ENCODE results near the gene PDE8B. TPM values are rescaled to one million over a fixed set of nuclear protein-coding genes. Genes with fewer than 3 reads are reported as not detected.

Gene PDE8B
- total and polyA plus RNA-seq, 2 experiments from 2014 or later, result 0.45 to 0.91 TPM

DNA sequence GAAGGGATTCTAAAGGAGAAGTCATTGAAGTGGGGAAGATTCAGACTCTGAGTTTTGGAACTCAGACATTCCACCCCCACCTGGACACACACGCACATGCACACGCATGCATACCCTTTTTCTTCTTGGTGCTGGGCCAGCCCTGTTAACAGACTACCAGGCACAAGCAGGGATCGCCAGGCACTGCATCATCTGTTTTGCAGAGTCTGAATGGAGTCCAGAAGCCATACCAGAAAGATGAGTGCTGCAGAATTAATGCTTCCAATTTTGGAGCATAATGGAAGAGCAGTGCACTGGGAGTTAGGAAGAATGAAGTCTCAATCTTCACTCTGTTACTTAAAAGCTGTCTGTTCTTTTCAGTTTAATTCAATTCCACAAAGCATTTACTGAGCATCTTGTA, 95.5 kb downstream of the PDE8B start:
- H3K9me2 ChIP-seq (ENCODE audit: insufficient read depth), result no peaks in the 10 kb centered on the region; the same call in 1 of the 2 replicates
- Mint-ChIP-seq H3K4me1 (peaks cover 11% of the 10 kb centered on the region), H3K9me3 (no peaks in the 10 kb centered on the region), H3K27ac (no peak overlapping the region), H3K36me3 (ENCODE audit: low read depth) (no peaks in the 10 kb centered on the region), H3K27me3 (ENCODE audit: insufficient read depth, low read depth, poor library complexity) (peaks cover 3% of the 10 kb centered on the region), H3K4me3 (no peak overlapping the region)
- no peak overlapping the region for H3K4me3 ChIP-seq
- no peak overlapping the region for H2AFZ ChIP-seq
- H3K27ac ChIP-seq (ENCODE audit: low read depth), result no peak overlapping the region
- TF ChIP-seq, protein P1, sequence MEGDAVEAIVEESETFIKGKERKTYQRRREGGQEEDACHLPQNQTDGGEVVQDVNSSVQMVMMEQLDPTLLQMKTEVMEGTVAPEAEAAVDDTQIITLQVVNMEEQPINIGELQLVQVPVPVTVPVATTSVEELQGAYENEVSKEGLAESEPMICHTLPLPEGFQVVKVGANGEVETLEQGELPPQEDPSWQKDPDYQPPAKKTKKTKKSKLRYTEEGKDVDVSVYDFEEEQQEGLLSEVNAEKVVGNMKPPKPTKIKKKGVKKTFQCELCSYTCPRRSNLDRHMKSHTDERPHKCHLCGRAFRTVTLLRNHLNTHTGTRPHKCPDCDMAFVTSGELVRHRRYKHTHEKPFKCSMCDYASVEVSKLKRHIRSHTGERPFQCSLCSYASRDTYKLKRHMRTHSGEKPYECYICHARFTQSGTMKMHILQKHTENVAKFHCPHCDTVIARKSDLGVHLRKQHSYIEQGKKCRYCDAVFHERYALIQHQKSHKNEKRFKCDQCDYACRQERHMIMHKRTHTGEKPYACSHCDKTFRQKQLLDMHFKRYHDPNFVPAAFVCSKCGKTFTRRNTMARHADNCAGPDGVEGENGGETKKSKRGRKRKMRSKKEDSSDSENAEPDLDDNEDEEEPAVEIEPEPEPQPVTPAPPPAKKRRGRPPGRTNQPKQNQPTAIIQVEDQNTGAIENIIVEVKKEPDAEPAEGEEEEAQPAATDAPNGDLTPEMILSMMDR (conservative IDR thresholded peaks at IDR 0.05; ENCODE audit: low read depth in 2 of 2), result no peak
- TF ChIP-seq NANOG (IDR thresholded peaks at IDR 0.05; ENCODE audit: borderline replicate concordance) (no peak), EZH2phosphoT487 (IDR thresholded peaks at IDR 0.05; ENCODE audit: unreplicated experiment) (no peak), JUNB (IDR thresholded peaks at IDR 0.05; ENCODE audit: unreplicated experiment) (no peak), POLR2AphosphoS5 (IDR thresholded peaks at IDR 0.05; ENCODE audit: low read depth) (no peak), ZNF114 (CRISPR knock-in tag; IDR thresholded peaks at IDR 0.05) (no peak), STAT1 (IDR thresholded peaks at IDR 0.05; ENCODE audit: unreplicated experiment) (no peak), EZH2 (IDR thresholded peaks at IDR 0.05; ENCODE audit: low read depth, unreplicated experiment) (no peak), REST (IDR thresholded peaks at IDR 0.05; ENCODE audit: unreplicated experiment) (no peak), CREB1 (CRISPR knock-in tag; IDR thresholded peaks at IDR 0.05; ENCODE audit: low read depth) (no peak)
- TF ChIP-seq, protein P2, sequence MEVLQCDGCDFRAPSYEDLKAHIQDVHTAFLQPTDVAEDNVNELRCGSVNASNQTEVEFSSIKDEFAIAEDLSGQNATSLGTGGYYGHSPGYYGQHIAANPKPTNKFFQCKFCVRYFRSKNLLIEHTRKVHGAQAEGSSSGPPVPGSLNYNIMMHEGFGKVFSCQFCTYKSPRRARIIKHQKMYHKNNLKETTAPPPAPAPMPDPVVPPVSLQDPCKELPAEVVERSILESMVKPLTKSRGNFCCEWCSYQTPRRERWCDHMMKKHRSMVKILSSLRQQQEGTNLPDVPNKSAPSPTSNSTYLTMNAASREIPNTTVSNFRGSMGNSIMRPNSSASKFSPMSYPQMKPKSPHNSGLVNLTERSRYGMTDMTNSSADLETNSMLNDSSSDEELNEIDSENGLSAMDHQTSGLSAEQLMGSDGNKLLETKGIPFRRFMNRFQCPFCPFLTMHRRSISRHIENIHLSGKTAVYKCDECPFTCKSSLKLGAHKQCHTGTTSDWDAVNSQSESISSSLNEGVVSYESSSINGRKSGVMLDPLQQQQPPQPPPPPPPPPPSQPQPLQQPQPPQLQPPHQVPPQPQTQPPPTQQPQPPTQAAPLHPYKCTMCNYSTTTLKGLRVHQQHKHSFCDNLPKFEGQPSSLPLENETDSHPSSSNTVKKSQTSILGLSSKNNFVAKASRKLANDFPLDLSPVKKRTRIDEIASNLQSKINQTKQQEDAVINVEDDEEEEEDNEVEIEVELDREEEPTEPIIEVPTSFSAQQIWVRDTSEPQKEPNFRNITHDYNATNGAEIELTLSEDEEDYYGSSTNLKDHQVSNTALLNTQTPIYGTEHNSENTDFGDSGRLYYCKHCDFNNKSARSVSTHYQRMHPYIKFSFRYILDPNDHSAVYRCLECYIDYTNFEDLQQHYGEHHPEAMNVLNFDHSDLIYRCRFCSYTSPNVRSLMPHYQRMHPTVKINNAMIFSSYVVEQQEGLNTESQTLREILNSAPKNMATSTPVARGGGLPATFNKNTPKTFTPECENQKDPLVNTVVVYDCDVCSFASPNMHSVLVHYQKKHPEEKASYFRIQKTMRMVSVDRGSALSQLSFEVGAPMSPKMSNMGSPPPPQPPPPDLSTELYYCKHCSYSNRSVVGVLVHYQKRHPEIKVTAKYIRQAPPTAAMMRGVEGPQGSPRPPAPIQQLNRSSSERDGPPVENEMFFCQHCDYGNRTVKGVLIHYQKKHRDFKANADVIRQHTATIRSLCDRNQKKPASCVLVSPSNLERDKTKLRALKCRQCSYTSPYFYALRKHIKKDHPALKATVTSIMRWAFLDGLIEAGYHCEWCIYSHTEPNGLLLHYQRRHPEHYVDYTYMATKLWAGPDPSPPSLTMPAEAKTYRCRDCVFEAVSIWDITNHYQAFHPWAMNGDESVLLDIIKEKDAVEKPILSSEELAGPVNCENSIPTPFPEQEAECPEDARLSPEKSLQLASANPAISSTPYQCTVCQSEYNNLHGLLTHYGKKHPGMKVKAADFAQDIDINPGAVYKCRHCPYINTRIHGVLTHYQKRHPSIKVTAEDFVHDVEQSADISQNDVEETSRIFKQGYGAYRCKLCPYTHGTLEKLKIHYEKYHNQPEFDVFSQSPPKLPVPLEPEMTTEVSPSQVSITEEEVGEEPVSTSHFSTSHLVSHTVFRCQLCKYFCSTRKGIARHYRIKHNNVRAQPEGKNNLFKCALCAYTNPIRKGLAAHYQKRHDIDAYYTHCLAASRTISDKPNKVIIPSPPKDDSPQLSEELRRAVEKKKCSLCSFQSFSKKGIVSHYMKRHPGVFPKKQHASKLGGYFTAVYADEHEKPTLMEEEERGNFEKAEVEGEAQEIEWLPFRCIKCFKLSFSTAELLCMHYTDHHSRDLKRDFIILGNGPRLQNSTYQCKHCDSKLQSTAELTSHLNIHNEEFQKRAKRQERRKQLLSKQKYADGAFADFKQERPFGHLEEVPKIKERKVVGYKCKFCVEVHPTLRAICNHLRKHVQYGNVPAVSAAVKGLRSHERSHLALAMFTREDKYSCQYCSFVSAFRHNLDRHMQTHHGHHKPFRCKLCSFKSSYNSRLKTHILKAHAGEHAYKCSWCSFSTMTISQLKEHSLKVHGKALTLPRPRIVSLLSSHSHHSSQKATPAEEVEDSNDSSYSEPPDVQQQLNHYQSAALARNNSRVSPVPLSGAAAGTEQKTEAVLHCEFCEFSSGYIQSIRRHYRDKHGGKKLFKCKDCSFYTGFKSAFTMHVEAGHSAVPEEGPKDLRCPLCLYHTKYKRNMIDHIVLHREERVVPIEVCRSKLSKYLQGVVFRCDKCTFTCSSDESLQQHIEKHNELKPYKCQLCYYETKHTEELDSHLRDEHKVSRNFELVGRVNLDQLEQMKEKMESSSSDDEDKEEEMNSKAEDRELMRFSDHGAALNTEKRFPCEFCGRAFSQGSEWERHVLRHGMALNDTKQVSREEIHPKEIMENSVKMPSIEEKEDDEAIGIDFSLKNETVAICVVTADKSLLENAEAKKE (CRISPR knock-in tag; IDR thresholded peaks at IDR 0.05), result no peak
- H3K4me1 ChIP-seq (ENCODE audit: insufficient read depth), result no peaks in the 10 kb centered on the region
- H3K36me3 ChIP-seq (ENCODE audit: insufficient read depth), result no peaks in the 10 kb centered on the region
- H3K27me3 ChIP-seq (ENCODE audit: insufficient read depth), result no peaks in the 10 kb centered on the region
- H4K20me1 ChIP-seq (replicated peaks; ENCODE audit: insufficient read depth), result no peaks in the 10 kb centered on the region
- ATAC-seq, result no peak
- DNase-seq (ENCODE audit: low spot score), result no peak
- no peaks in the 10 kb centered on the region for H3F3A ChIP-seq (replicated peaks; ENCODE audit: low read depth)
- no peak overlapping the region for H3K4me2 ChIP-seq
- H3K79me2 ChIP-seq (replicated peaks; ENCODE audit: insufficient read depth), result no peaks in the 10 kb centered on the region

Measured in GM23338 (cell line).